GM18870 (cell line): ENCODE results near the gene MYH15.
A peak's percentile ranks its signal among the peaks of the same experiment; 100 is the strongest.
"Not testable (repeated sequence)": the region's sequence is repeated elsewhere in the genome, so short reads cannot be mapped to it uniquely, and the experiment has no call there.

Source experiments
- ATAC-seq: cut with Tn5 transposase; IDR thresholded peaks from one replicate; pipeline ENCODE4 v1.9.1; 2021; ENCODE audit warnings: moderate library complexity; ENCODE audit not compliant: unreplicated experiment

Gene MYH15

DNA sequence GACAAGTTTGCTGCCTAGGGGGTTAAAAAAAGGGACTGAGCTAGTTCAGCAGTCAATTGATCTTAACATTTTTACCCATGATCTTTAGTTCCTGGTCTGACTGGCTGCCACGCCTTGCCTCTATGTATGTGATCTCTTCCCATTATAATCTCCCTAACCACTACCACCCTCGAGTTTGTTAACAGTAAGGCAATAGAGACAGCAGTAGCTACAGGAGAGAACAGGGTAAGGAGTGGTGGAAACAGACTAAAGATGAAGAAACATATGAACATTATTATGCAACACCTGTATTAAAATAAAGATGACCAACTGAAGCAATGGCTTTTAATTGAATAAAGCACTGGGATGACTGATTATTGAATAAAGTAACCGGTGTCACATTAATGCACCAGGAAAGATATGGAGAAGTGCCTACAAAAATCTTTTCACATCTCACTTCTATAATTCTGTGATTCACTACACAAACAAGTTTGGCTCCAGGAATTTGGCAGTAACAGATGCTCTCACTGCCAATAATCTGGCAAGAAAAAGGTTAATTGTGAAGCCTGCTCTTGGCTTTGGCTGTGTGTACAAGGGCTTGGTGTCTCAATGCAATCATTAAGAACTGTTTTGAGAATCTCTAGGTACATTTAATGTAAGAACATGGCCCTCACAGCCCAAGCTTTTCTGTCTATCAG is 118.3 kb downstream of the MYH15 start:
- ATAC-seq, result no peak

- no peak for ATAC-seq
These were observed 121.0 kb downstream of the MYH15 start for GRCh38 chr3:108389372-108389771.

DNA sequence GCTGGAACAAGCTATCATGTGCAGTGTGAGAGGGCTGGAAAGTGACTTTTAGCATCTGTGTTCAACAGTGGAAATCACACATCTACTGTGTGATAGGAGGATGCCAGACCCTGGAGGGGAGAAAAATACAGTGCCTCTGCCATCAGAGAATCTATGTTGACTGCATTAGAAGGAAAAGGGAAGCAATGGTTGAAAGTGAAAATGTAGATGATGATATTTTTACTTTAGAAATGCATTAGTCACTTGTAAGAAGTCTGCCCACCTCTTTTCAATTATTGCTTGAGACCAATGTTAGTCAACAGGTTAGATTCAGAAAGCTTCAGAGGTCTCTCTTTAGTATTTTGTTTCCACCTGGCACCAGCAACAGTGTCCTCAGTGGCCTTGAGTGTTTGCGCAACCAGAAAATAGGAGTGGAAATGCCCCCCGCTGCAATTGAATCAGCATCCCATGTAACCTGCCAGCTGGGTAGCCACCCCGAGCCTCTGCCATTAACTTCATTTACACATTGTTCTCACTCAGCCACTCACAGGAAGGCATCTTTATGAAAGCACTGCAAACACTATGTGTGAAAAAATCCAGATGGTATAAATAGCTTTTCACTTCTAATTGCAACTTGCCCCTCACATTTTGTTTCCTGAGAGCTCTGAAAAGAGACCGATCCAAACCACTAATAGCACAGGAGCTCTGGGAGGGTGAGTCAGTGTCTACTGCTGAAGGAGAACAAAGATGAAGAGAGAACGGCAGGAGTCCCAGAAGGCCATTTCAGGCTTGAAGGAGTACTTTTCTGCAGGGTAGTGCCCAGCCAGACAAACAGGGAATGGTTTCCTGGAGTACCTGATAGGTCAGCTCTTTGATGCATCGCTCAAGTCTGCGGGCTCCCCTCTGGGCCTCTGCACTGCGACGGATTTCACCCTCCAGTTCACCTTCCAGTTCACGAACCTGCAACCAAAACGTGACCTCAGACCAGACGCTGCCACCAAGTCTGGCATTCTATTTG is 122.0 kb downstream of the MYH15 start:
- peak; percentile 82 for ATAC-seq

GRCh38 chr3:108387063-108387462 is 123.3 kb downstream of the MYH15 start:
- ATAC-seq, result no peak

DNA sequence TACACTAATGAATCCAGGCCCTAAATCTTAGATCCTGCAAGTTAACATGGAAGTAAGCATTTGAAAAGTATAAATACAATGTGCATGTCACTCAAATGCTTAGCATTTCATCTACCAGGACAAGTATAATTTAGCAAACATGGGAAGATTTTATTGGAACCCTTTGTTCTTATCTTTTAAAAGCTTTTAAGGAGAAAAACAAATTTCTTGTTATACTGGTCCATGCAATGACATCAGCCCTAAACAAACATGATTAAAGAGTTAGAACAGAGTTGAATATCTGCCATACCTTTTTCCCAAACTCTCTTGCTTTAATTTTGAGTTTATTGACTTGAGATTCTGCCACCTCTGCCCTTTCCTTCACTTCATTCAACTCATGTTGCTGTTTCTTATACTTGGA is 127.1 kb downstream of the MYH15 start:
- ATAC-seq, result no peak

- ATAC-seq, result no peak
These were observed 128.8 kb downstream of the MYH15 start for GRCh38 chr3:108381529-108382140.

- no peak for ATAC-seq
These were observed 130.1 kb downstream of the MYH15 start for GRCh38 chr3:108380128-108380795.

- not testable (repeated sequence) for ATAC-seq
These were observed 131.4 kb downstream of the MYH15 start for GRCh38 chr3:108378952-108379342.

DNA sequence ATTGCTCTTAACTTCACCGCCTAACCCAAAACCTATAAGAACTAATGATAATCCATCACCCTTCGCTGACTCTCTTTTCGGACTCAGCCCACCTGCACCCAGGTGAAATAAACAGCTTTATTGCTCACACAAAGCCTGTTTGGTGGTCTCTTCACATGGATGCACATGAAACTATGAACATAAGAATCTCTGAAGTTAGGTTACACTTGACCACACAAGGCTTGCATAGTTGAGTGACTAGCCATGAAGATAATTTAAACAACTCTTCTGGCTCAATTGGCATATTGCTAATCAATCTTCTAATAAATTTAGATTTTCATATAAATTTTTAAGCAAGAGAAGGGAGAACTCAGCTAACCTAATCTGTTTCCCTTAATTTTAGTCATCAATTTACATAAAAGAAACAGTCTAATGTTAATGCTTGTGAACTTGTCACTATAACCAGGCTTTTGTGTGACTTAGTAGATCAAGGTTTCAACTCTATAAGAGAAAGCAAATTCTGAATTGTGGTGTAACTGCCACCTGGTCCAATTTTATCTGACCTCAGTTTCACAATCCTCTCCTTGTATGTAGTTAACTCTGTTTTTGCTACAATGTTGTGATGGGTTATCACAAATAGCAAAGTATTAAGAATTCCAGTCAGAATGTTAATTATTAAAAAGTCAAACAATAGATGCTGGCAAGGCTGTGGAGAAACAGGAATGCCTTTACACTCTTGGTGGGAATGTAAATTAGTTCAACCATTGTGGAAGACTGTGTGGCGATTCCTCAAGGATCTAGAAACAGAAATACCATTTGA is 132.0 kb downstream of the MYH15 start:
- no peak for ATAC-seq

- no peak for ATAC-seq
These were observed 133.0 kb downstream of the MYH15 start for GRCh38 chr3:108377384-108377783.

DNA sequence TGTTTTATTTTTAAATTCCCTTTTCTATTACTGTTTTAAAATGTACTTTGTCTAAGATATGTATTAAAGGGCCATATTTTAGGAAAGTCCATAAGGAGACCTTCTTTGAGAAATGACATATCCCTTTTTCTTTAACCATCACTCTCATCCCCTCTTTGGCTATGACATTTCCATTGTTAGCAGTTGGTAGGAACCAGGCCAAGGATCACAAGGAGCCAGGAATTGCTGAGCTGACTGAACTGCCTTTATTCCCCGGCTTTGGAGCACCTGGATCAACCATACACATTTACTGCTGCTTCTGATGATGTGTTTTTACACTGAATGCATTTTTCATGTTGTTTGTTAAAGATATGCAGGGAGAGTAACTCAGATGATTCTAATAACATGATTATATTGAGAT is 134.4 kb downstream of the MYH15 start:
- ATAC-seq, result no peak

- no peak for ATAC-seq
These were observed 151.4 kb downstream of the MYH15 start for GRCh38 chr3:108359011-108359410.

DNA sequence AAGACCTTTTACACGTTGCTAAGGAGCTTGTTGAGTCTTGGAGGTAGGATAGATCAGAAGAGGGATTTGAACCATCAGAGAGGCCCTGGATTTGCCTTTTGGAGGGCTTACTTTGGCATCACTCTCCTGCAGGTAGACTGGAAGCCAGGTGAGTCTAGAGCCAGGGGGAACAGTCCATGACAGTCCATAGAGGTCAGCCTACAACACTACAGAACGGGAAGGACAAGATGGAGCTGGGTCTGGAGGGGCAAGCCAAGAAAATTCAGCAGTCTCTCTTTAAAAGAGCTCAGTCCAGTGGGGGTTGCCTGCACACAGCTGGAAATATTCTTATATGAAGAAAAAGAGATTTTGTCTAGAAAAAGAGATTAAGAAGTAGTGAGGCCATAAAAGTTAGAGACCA is 153.4 kb downstream of the MYH15 start:
- no peak for ATAC-seq

DNA sequence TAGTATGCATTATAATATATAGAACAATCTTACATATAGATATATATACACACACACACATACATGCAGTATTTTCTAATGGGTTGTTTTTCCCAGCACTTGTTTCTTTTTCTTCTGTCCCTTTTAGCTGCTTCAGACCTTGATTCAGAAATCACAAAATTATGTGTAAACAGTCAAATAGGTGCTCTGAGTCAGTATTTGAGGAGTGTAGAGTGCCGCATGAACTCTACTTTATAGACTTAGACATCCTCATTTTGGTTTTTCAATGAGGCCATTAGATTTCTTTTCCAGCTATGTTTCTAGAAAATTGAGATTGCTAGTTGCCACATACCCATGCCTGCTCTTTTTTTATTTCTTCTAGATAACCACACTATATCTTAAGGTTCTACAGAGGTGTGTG is 155.8 kb downstream of the MYH15 start:
- no peak for ATAC-seq

- ATAC-seq, result no peak
These were observed 158.2 kb downstream of the MYH15 start for GRCh38 chr3:108352176-108352575.

DNA sequence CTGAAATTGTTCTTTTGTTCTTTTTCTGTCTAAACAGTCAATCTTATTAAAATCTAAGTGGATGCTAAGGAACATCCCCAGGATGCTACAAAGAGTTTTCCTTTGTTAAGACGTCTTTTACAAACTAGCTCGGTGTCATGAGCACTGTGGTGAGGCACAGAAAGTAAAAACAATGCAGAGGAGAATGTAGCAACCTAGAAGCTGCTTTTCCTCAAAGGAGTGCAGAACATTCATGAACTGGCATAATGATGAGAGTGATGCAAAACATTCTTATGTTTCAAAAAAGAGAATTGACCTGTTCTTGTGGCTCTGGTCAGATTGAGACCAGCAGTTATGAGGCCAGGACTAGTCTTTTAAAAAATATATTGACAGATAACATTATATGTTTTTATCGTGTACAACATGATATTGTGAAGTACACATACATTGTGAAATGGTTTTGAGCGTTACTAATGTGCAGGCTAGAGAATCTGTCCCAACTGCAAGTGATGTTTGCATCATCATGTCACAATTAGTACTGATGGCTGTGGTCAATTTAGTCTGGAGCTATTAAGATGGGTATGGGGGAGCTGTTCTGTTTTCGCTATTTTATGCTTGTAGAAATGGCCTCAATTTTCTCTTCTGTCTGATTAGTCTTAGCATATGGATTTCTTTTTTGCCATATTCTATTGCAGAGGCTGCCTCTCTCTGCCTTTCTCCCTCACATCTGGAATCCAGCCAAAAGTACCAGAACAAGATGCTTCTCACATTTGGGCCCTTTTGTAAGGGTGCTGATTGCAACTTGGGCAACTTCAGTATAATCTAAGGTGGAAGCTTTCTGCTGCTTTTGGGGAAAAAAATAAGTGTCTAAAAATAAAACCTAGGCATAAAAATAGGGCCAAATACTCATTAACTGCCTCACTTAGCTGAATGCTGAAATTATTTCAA is 163.8 kb downstream of the MYH15 start:
- no peak for ATAC-seq

GRCh38 chr3:108345492-108346205 is 164.7 kb downstream of the MYH15 start:
- ATAC-seq, result no peak

GRCh38 chr3:108343491-108343890 is 166.9 kb downstream of the MYH15 start:
- no peak for ATAC-seq
